Measurements from ENCODE around the gene ZNF385B. TPM values are rescaled to one million over a fixed set of nuclear protein-coding genes. Genes with fewer than 3 reads are reported as not detected.

ZNF385B gene
- total RNA-seq, 1 experiment from 2014 or later: 0.33 TPM

- BruUV-seq (replicated peaks): no TSS peak
- peak; percentile 16 for DNase-seq (ENCODE audit: unreplicated experiment)
- H3K4me1 Mint-ChIP-seq (ENCODE audit: insufficient read depth, unreplicated experiment): peaks cover 16% of the 10 kb centered on the region
- no peak for TF ChIP-seq CTCF (IDR thresholded peaks at IDR 0.05; ENCODE audit: unreplicated experiment)
- H3K27ac Mint-ChIP-seq (ENCODE audit: low read depth, unreplicated experiment): no peak overlapping the region
- POLR2A ChIA-PET: interaction anchor here (0.6 to 0.7 kb wide), 3 partner anchors 36 to 154 kb away, joined by 3 to 4 read pairs (median 3); no protein-coding TSS in a partner anchor
- H3K4me3 Mint-ChIP-seq (ENCODE audit: unreplicated experiment): no peak overlapping the region
- CTCF ChIA-PET: interaction anchor here (0.6 to 0.8 kb wide), 5 partner anchors 141 to 1981 kb away, joined by 3 to 4 read pairs (median 3); no protein-coding TSS in a partner anchor
- intact Hi-C loops (cut with micrococcal nuclease): loop anchor here (5.0 kb wide), 1 partner anchor 152 kb away; no protein-coding TSS in a partner anchor
- H3K9me3 Mint-ChIP-seq (ENCODE audit: unreplicated experiment): no peaks in the 10 kb centered on the region
- no peaks in the 10 kb centered on the region for H3K36me3 Mint-ChIP-seq (ENCODE audit: insufficient read depth, unreplicated experiment)
- no peaks in the 10 kb centered on the region for H3K27me3 Mint-ChIP-seq (ENCODE audit: insufficient read depth, unreplicated experiment)
Observed at GRCh38 chr2:179595284-179595683, 266.1 kb downstream of the ZNF385B start.

- TF ChIP-seq CTCF (IDR thresholded peaks at IDR 0.05; ENCODE audit: unreplicated experiment): no peak
- intact Hi-C loops (cut with micrococcal nuclease): loop anchor here (5.0 kb wide), 1 partner anchor 153 kb away; no protein-coding TSS in a partner anchor
- POLR2A ChIA-PET: interaction anchor here (0.6 to 0.7 kb wide), 2 partner anchors 35 to 155 kb away, joined by 3 to 4 read pairs; no protein-coding TSS in a partner anchor
Observed at GRCh38 chr2:179594268-179595112, 266.9 kb downstream of the ZNF385B start.

GRCh38 chr2:179593323-179593722, 268.1 kb downstream of the ZNF385B start:
- DNase-seq (ENCODE audit: unreplicated experiment): no peak
- no TSS peak for BruUV-seq (replicated peaks)
- POLR2A ChIA-PET: no interaction called here

More at GRCh38 chr2:179594268-179595112, 266.9 kb downstream of the ZNF385B start:
- Mint-ChIP-seq H3K4me3 (ENCODE audit: unreplicated experiment) (no peak overlapping the region), H3K36me3 (ENCODE audit: insufficient read depth, unreplicated experiment) (no peaks in the 10 kb centered on the region), H3K4me1 (ENCODE audit: insufficient read depth, unreplicated experiment) (peaks cover 16% of the 10 kb centered on the region), H3K27ac (ENCODE audit: low read depth, unreplicated experiment) (no peak overlapping the region), H3K9me3 (ENCODE audit: unreplicated experiment) (no peaks in the 10 kb centered on the region), H3K27me3 (ENCODE audit: insufficient read depth, unreplicated experiment) (no peaks in the 10 kb centered on the region)
- no peak for DNase-seq (ENCODE audit: unreplicated experiment)
- CTCF ChIA-PET: interaction anchor here (0.6 to 1.1 kb wide), 6 partner anchors 18 to 894 kb away, joined by 3 to 4 read pairs (median 3); no protein-coding TSS in a partner anchor
- BruUV-seq (replicated peaks): no TSS peak

More at GRCh38 chr2:179593323-179593722, 268.1 kb downstream of the ZNF385B start:
- no peak overlapping the region for H3K4me3 Mint-ChIP-seq (ENCODE audit: unreplicated experiment)
- H3K36me3 Mint-ChIP-seq (ENCODE audit: insufficient read depth, unreplicated experiment): no peaks in the 10 kb centered on the region
- no peaks in the 10 kb centered on the region for H3K9me3 Mint-ChIP-seq (ENCODE audit: unreplicated experiment)
- no peaks in the 10 kb centered on the region for H3K27me3 Mint-ChIP-seq (ENCODE audit: insufficient read depth, unreplicated experiment)
- H3K4me1 Mint-ChIP-seq (ENCODE audit: insufficient read depth, unreplicated experiment): peaks cover 16% of the 10 kb centered on the region
- TF ChIP-seq CTCF (IDR thresholded peaks at IDR 0.05; ENCODE audit: unreplicated experiment): no peak
- no peak overlapping the region for H3K27ac Mint-ChIP-seq (ENCODE audit: low read depth, unreplicated experiment)
- intact Hi-C loops (cut with micrococcal nuclease): no loop called here
- CTCF ChIA-PET: no interaction called here

All from MCF 10A (cell line).